Measurements from ENCODE around the gene SEZ6L2.

Gene SEZ6L2

GRCh38 chr16:29927070-29927905, 27.9 kb upstream of the SEZ6L2 start:
- H3K4me3 ChIP-seq (ENCODE audit: low read depth, low read length): peak overlapping the region; percentile 91
- H3K27ac ChIP-seq: peak overlapping the region; percentile 97

GRCh38 chr16:29926711-29927052, 27.3 kb upstream of the SEZ6L2 start:
- peak; percentile 39 for DNase-seq
- H3K27ac ChIP-seq: peak overlapping the region; percentile 97
- no peaks in the 10 kb centered on the region for H3K9me3 ChIP-seq (ENCODE audit: severe bottlenecking)
- no peaks in the 10 kb centered on the region for H3K27me3 ChIP-seq (ENCODE audit: insufficient read depth, low read depth, severe bottlenecking)
- peaks cover 4% of the 10 kb centered on the region for H3K36me3 ChIP-seq
- TF ChIP-seq CTCF (IDR thresholded peaks at IDR 0.05; ENCODE audit: low read depth, low read length): no peak
- peak overlapping the region; percentile 91 for H3K4me3 ChIP-seq (ENCODE audit: low read depth, low read length)

More at GRCh38 chr16:29927070-29927905, 27.9 kb upstream of the SEZ6L2 start:
- no peaks in the 10 kb centered on the region for H3K27me3 ChIP-seq (ENCODE audit: insufficient read depth, low read depth, severe bottlenecking)
- DNase-seq: no peak
- H3K36me3 ChIP-seq: peaks cover under 1% of the 10 kb centered on the region
- no peak for TF ChIP-seq CTCF (IDR thresholded peaks at IDR 0.05; ENCODE audit: low read depth, low read length)
- H3K9me3 ChIP-seq (ENCODE audit: severe bottlenecking): no peaks in the 10 kb centered on the region

- DNase-seq: peak; percentile 87
- H3K9me3 ChIP-seq (ENCODE audit: severe bottlenecking): no peaks in the 10 kb centered on the region
- H3K27me3 ChIP-seq (ENCODE audit: insufficient read depth, low read depth, severe bottlenecking): no peaks in the 10 kb centered on the region
- H3K4me3 ChIP-seq (ENCODE audit: low read depth, low read length): peak within 1 kb of the TSS; percentile 91
- TF ChIP-seq CTCF (IDR thresholded peaks at IDR 0.05; ENCODE audit: low read depth, low read length): no peak
- H3K27ac ChIP-seq: peak within 1 kb of the TSS; percentile 97
- peaks cover 4% of the 10 kb centered on the region for H3K36me3 ChIP-seq
These were observed 26.7 kb upstream of the SEZ6L2 start, which contains the start of gene KCTD13 for GRCh38 chr16:29925781-29926710. TSS of gene KCTD13 (minus strand) at chr16:29926226. CDS start at chr16:29926033, 193 bp downstream.

GRCh38 chr16:29925105-29925756, 25.9 kb upstream of the SEZ6L2 start:
- no peak for TF ChIP-seq CTCF (IDR thresholded peaks at IDR 0.05; ENCODE audit: low read depth, low read length)
- Histone ChIP-seq H3K27me3 (ENCODE audit: insufficient read depth, low read depth, severe bottlenecking) (no peaks in the 10 kb centered on the region), H3K27ac (no peak overlapping the region), H3K4me3 (ENCODE audit: low read depth, low read length) (peak overlapping the region; percentile 91), H3K9me3 (ENCODE audit: severe bottlenecking) (no peaks in the 10 kb centered on the region), H3K36me3 (peaks cover 8% of the 10 kb centered on the region)
- no peak for DNase-seq

- no peaks in the 10 kb centered on the region for H3K9me3 ChIP-seq (ENCODE audit: severe bottlenecking)
- no peak overlapping the region for H3K27ac ChIP-seq
- peaks cover 14% of the 10 kb centered on the region for H3K36me3 ChIP-seq
- TF ChIP-seq CTCF (IDR thresholded peaks at IDR 0.05; ENCODE audit: low read depth, low read length): no peak
- DNase-seq: no peak
- no peaks in the 10 kb centered on the region for H3K27me3 ChIP-seq (ENCODE audit: insufficient read depth, low read depth, severe bottlenecking)
- no peak overlapping the region for H3K4me3 ChIP-seq (ENCODE audit: low read depth, low read length)
These were observed 23.7 kb upstream of the SEZ6L2 start for GRCh38 chr16:29922986-29923501.
